ENCODE results near the gene KRTAP10-11.

GRCh38 chr21:44658913-44659595 lies 12.8 kb downstream of the KRTAP10-11 start:
- TF ChIP-seq CTCF (conservative IDR thresholded peaks at IDR 0.05 in 1 of 2, IDR thresholded peaks at IDR 0.05 in 1 of 2; ENCODE audit: extremely low read depth in 1 of 2, insufficient read depth in 1 of 2, low read depth in 1 of 2, low read length in 2 of 2) (no peak), EZH2 (IDR thresholded peaks at IDR 0.05; ENCODE audit: borderline replicate concordance, low read length) (no peak)

Measured in mammary epithelial cell (primary cell).